Uterus (tissue), 4 donors: ENCODE data around the gene OTOP3. TPM values are rescaled to one million over a fixed set of nuclear protein-coding genes. Genes with fewer than 3 reads are reported as not detected.

Experiments used
- DNase-seq, 2 donors: peaks; one replicate each; pipeline ENCODE4 v3.0.0-alpha.2; 2019 to 2020
- H3K27ac ChIP-seq, 2 donors: fragments of 200-600 bp; sonication (generic); 1 replicate in 1 of 2; 2 replicates in 1 of 2; pipeline ENCODE4 v1.5.1; 2016 to 2018
- H3K27me3 ChIP-seq, 2 donors: fragments of 200-600 bp; sonication (generic); one replicate each; pipeline ENCODE4 v1.5.1; 2018 to 2019; ENCODE audit warnings: control low read depth in 1 of 2
- H3K36me3 ChIP-seq, 2 donors: fragments of 200-600 bp; sonication (generic); one replicate each; pipeline ENCODE4 v1.5.1; 2019; ENCODE audit warnings: control low read depth in 1 of 2
- H3K4me1 ChIP-seq, 2 donors: fragments of 200-600 bp; sonication (generic); one replicate each; pipeline ENCODE4 v1.5.1; 2018 to 2019; ENCODE audit warnings: control low read depth in 1 of 2
- H3K4me3 ChIP-seq, 2 donors: fragments of 200-600 bp; sonication (generic); 1 replicate in 1 of 2; 2 replicates in 1 of 2; pipeline ENCODE4 v1.5.1; 2018 to 2019; ENCODE audit warnings: mild to moderate bottlenecking in 1 of 2
- H3K9me3 ChIP-seq, 2 donors: fragments of 200-600 bp; sonication (generic); one replicate each; pipeline ENCODE4 v1.5.1; 2019; ENCODE audit warnings: control low read depth in 1 of 2
- CTCF ChIP-seq, 4 experiments: fragments of 200-600 bp in 2 of 4; fragments of 450-650 bp in 2 of 4; sonication (generic) in 2 of 4; IDR thresholded peaks; one replicate each; pipeline ENCODE4 v1.5.1; 2016 to 2019; ENCODE audit warnings: antibody characterized with exemption in 4 of 4, mild to moderate bottlenecking in 2 of 4, moderate library complexity in 1 of 4
- POLR2A ChIP-seq, 2 donors: fragments of 450-650 bp; IDR thresholded peaks; one replicate each; pipeline ENCODE4 v1.6.1; 2016; ENCODE audit warnings: antibody characterized with exemption in 2 of 2, mild to moderate bottlenecking in 1 of 2, moderate library complexity in 1 of 2
- intact Hi-C: fragments of 100-400 bp; cut with DNase I; formaldehyde crosslinking; loops from one replicate; pipeline ENCODE4 v1.15.1; 2023; ENCODE audit warnings: low total_unique reads
- total RNA-seq, 4 donors: library from RNA; depleted of rRNA in 3 of 4; stranded (reverse); fragments of >200 nt in 3 of 4; gene quantifications; one replicate each; pipeline versions ENCODE4 v1.1.0 to v1.2.4, GENCODE V29; 2014 to 2023
- donor health status: DM: yes; HTN: yes; CAD: no.

Gene OTOP3
- total RNA-seq, 4 donors from 2014 or later, result not detected

GRCh38 chr17:74936470-74936799 is 737 bp downstream of the OTOP3 start:
- TF ChIP-seq CTCF (IDR thresholded peaks at IDR 0.05) (no peak), POLR2A (IDR thresholded peaks at IDR 0.05) (no peak)
- Histone ChIP-seq H3K36me3 (no peaks in the 10 kb centered on the region), H3K27ac (no peak overlapping the region), H3K9me3 (no peaks in the 10 kb centered on the region), H3K4me3 (no peak overlapping the region), H3K4me1 (no peaks in the 10 kb centered on the region), H3K27me3 (peaks cover 0 to 29% of the 10 kb centered on the region in 2 donors)
- DNase-seq, result no peak
- intact Hi-C loops, result no loop called here

GRCh38 chr17:74937064-74938051 is 1.7 kb downstream of the OTOP3 start:
- H3K27me3 ChIP-seq, result peaks cover 0 to 29% of the 10 kb centered on the region in 2 donors
- no peak overlapping the region for H3K27ac ChIP-seq
- TF ChIP-seq CTCF (IDR thresholded peaks at IDR 0.05) (no peak), POLR2A (IDR thresholded peaks at IDR 0.05) (no peak)
- no peaks in the 10 kb centered on the region for H3K4me1 ChIP-seq
- no peak overlapping the region for H3K4me3 ChIP-seq
- intact Hi-C loops, result no loop called here
- DNase-seq, result no peak
- no peaks in the 10 kb centered on the region for H3K36me3 ChIP-seq
- H3K9me3 ChIP-seq, result no peaks in the 10 kb centered on the region

- Histone ChIP-seq H3K27me3 (peaks cover 0 to 27% of the 10 kb centered on the region in 2 donors), H3K36me3 (no peaks in the 10 kb centered on the region), H3K27ac (no peak overlapping the region), H3K4me3 (no peak overlapping the region), H3K9me3 (no peaks in the 10 kb centered on the region), H3K4me1 (no peaks in the 10 kb centered on the region)
- DNase-seq, result no peak
- intact Hi-C loops, result no loop called here
- TF ChIP-seq CTCF (IDR thresholded peaks at IDR 0.05) (no peak), POLR2A (IDR thresholded peaks at IDR 0.05) (no peak)
Measured at GRCh38 chr17:74938194-74938950, 2.7 kb downstream of the OTOP3 start.

DNA sequence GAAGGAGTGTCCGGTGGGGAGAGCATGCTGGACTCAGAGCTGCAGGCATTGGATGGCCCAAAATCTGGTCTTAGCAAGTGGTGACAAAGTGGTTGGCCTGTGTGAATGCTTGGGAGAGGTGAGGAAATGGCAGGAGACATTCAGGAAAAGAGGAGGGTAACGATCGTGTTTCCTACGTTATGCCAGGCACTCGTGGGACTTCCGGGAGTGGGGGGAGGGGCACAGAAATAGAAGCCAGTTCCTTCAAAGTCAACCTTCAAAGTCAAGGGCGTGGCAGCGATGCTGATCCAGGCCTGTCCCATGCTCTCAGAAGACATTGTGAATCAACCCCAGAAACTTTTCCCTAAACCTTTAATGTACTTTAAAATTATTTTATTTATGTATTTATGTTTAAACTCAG is 3.8 kb downstream of the OTOP3 start:
- Histone ChIP-seq H3K4me3 (no peak overlapping the region), H3K27me3 (peaks cover 0 to 24% of the 10 kb centered on the region in 2 donors), H3K27ac (no peak overlapping the region), H3K9me3 (no peaks in the 10 kb centered on the region), H3K4me1 (no peaks in the 10 kb centered on the region), H3K36me3 (no peaks in the 10 kb centered on the region)
- intact Hi-C loops, result no loop called here
- TF ChIP-seq POLR2A (IDR thresholded peaks at IDR 0.05) (no peak), CTCF (IDR thresholded peaks at IDR 0.05) (no peak)
- DNase-seq, result no peak
